OCI-LY7 (cell line): ENCODE measurements around the gene IVNS1ABP. TPM values are rescaled to one million over a fixed set of nuclear protein-coding genes. Genes with fewer than 3 reads are reported as not detected.
"Not testable (repeated sequence)": the region's sequence is repeated elsewhere in the genome, so short reads cannot be mapped to it uniquely, and the experiment has no call there.

Source experiments
- BruUV-seq: library from RNA; stranded (reverse); fragments of 400-500 nt; replicated peaks from 2 replicates; lab custom pipeline; 2021; lab: Mats Ljungman, UMichigan
- CTCF ChIA-PET: fragments of 300-600 bp; sonication (Branson Sonifier 250); formaldehyde crosslinking; loops from one replicate; lab custom pipeline; 2022; ENCODE audit warnings: antibody characterized with exemption; ENCODE audit not compliant: unreplicated experiment; lab: Charles Lee
- POLR2A ChIA-PET: fragments of 300-600 bp; sonication (Branson Sonifier 250); formaldehyde crosslinking; loops from one replicate; lab custom pipeline; 2022; ENCODE audit warnings: antibody characterized with exemption; lab: Charles Lee
- DNase-seq: peaks from one replicate; pipeline ENCODE4 v3.0.0-alpha.2; 2015; ENCODE audit warnings: low spot score
- H2AFZ ChIP-seq: fragments of 200-600 bp; sonication (generic), shearing (Covaris generic); 2 replicates; pipeline ENCODE4 v1.6.1; 2014; ENCODE audit warnings: mild to moderate bottlenecking, antibody characterized with exemption, low read length, moderate library complexity
- H3K27ac ChIP-seq: fragments of 200-600 bp; sonication (generic); 2 replicates; pipeline ENCODE4 v1.5.1; 2014; ENCODE audit warnings: mixed run types, low read depth, mild to moderate bottlenecking, moderate library complexity, low read length, inconsistent platforms; ENCODE audit not compliant: poor library complexity, severe bottlenecking
- H3K36me3 ChIP-seq: fragments of 200-600 bp; sonication (generic); 2 replicates; pipeline ENCODE4 v1.6.1; 2014; ENCODE audit warnings: mild to moderate bottlenecking, antibody characterized with exemption, low read length, moderate library complexity, mixed read lengths; ENCODE audit not compliant: insufficient read depth
- H3K4me1 ChIP-seq: fragments of 200-600 bp; sonication (generic); 2 replicates; pipeline ENCODE4 v1.5.1; 2014; ENCODE audit warnings: mild to moderate bottlenecking, low read length; ENCODE audit not compliant: insufficient read depth, poor library complexity, severe bottlenecking
- H3K4me2 ChIP-seq: fragments of 200-600 bp; sonication (generic); 2 replicates; pipeline ENCODE4 v1.6.1; 2014; ENCODE audit warnings: mild to moderate bottlenecking, low read length
- H3K4me3 ChIP-seq: fragments of 200-600 bp; sonication (generic); 2 replicates; pipeline ENCODE4 v1.5.1; 2014; ENCODE audit warnings: mild to moderate bottlenecking, low read depth, low read length; ENCODE audit not compliant: poor library complexity, severe bottlenecking
- H3K79me2 ChIP-seq: fragments of 200-600 bp; sonication (generic); 2 replicates; pipeline ENCODE4 v1.6.1; 2016; ENCODE audit warnings: low read depth, mild to moderate bottlenecking, low read length, moderate library complexity, mixed read lengths; ENCODE audit not compliant: insufficient read depth
- H3K9me2 ChIP-seq: fragments of 200-600 bp; sonication (generic); 2 replicates; pipeline ENCODE4 v1.6.1; 2016; ENCODE audit warnings: mild to moderate bottlenecking, low read length, mixed read lengths; ENCODE audit not compliant: insufficient read depth
- H3K9me3 ChIP-seq: fragments of 200-600 bp; sonication (generic); 2 replicates; pipeline ENCODE4 v1.6.1; 2014; ENCODE audit warnings: mild to moderate bottlenecking, mixed run types, low read length, mixed read lengths
- H4K20me1 ChIP-seq: fragments of 200-600 bp; sonication (generic); 2 replicates; pipeline ENCODE4 v1.6.1; 2014; ENCODE audit warnings: mild to moderate bottlenecking, antibody characterized with exemption, low read length, moderate library complexity, mixed read lengths; ENCODE audit not compliant: insufficient read depth
- CTCF ChIP-seq: fragments of 200-600 bp; sonication (generic); conservative IDR thresholded peaks from 2 replicates; pipeline ENCODE4 v1.5.1; 2014; ENCODE audit warnings: mild to moderate bottlenecking, antibody characterized with exemption, low read length, moderate library complexity, mixed read lengths
- EZH2phosphoT487 ChIP-seq: fragments of 200-600 bp; sonication (generic); IDR thresholded peaks from 2 replicates; pipeline ENCODE4 v1.6.1; 2018; ENCODE audit warnings: low read depth, borderline replicate concordance, mild to moderate bottlenecking, mixed run types, antibody characterized with exemption, low read length, moderate library complexity, mixed read lengths
- intact Hi-C: fragments of 100-400 bp; cut with micrococcal nuclease; formaldehyde crosslinking; loops from one replicate; pipeline ENCODE4 v1.10.0; 2022; ENCODE audit not compliant: unreplicated experiment
- small RNA-seq: library from RNA; depleted of rRNA; stranded (forward); fragments of <200 nt; gene quantifications from one replicate; pipeline ENCODE3, GENCODE V24; 2014
- total RNA-seq, 2 experiments: library from RNA; depleted of rRNA in 1 of 2; stranded (reverse); fragments of >200 nt in 1 of 2; shearing (Covaris generic) in 1 of 2; gene quantifications; 2 replicates each; pipeline ENCODE4 v1.2.3, GENCODE V29; 2014 to 2022

Gene IVNS1ABP
- total RNA-seq, 2 experiments from 2014 or later, result 54.0 to 74.0 TPM

GRCh38 chr1:185251928-185252327, 65.1 kb downstream of the IVNS1ABP start:
- H3K79me2 ChIP-seq, H2AFZ ChIP-seq, H3K9me2 ChIP-seq, H4K20me1 ChIP-seq, H3K4me1 ChIP-seq, H3K27ac ChIP-seq, H3K4me3 ChIP-seq, CTCF ChIA-PET, BruUV-seq, DNase-seq, intact Hi-C loops, H3K36me3 ChIP-seq, POLR2A ChIA-PET, H3K9me3 ChIP-seq, H3K4me2 ChIP-seq: not testable (repeated sequence)

GRCh38 chr1:185250063-185250462, 67.0 kb downstream of the IVNS1ABP start:
- no peak overlapping the region for H2AFZ ChIP-seq
- H3K4me1 ChIP-seq, result no peaks in the 10 kb centered on the region
- POLR2A ChIA-PET, result interaction anchor here (0.6 to 0.9 kb wide), 3 partner anchors 12 to 167 kb away, joined by 3 read pairs; no protein-coding TSS in a partner anchor
- H4K20me1 ChIP-seq, result no peaks in the 10 kb centered on the region
- DNase-seq, result no peak
- H3K9me3 ChIP-seq, result no peaks in the 10 kb centered on the region
- intact Hi-C loops, result no loop called here
- no TSS peak for BruUV-seq
- H3K27ac ChIP-seq, result no peak overlapping the region
- H3K4me2 ChIP-seq, result no peak overlapping the region
- TF ChIP-seq EZH2phosphoT487 (no peak), CTCF (no peak)
- no peaks in the 10 kb centered on the region for H3K36me3 ChIP-seq
- H3K4me3 ChIP-seq, result no peak overlapping the region
- H3K79me2 ChIP-seq, result no peaks in the 10 kb centered on the region
- CTCF ChIA-PET, result no interaction called here
- H3K9me2 ChIP-seq, result no peaks in the 10 kb centered on the region

- POLR2A ChIA-PET, result interaction anchor here (0.6 to 0.9 kb wide), 3 partner anchors 11 to 166 kb away, joined by 3 read pairs; no protein-coding TSS in a partner anchor
- BruUV-seq, result no TSS peak
- Histone ChIP-seq H3K9me3 (no peaks in the 10 kb centered on the region), H3K9me2 (no peaks in the 10 kb centered on the region), H3K79me2 (no peaks in the 10 kb centered on the region), H3K36me3 (no peaks in the 10 kb centered on the region), H3K27ac (no peak overlapping the region), H2AFZ (no peak overlapping the region), H3K4me3 (no peak overlapping the region), H3K4me1 (no peaks in the 10 kb centered on the region), H4K20me1 (no peaks in the 10 kb centered on the region), H3K4me2 (no peak overlapping the region)
- intact Hi-C loops, result no loop called here
- no peak for DNase-seq
- CTCF ChIA-PET, result no interaction called here
- TF ChIP-seq EZH2phosphoT487 (no peak), CTCF (no peak)
These were observed 67.5 kb downstream of the IVNS1ABP start for GRCh38 chr1:185249563-185249962.

Small RNAs within 50 kb of the gene (small RNA-seq; reads per million reads assigned to genes)
- not detected for gene RF00019

Other genes with a start within 250 kb of the IVNS1ABP start
- 10.8 and 15.0 TPM in 2 replicates for gene TRMT1L, start 160.3 kb downstream of the IVNS1ABP start, total RNA-seq (2014; rRNA removed; shearing (Covaris generic))
- 25.7 and 31.0 TPM in 2 replicates for gene TRMT1L, start 160.3 kb downstream of the IVNS1ABP start, total RNA-seq (2022)
- 2.1 and 2.3 TPM in 2 replicates for gene SWT1, start 160.1 kb downstream of the IVNS1ABP start, total RNA-seq (2014; rRNA removed; shearing (Covaris generic))
- gene SWT1, start 160.1 kb downstream of the IVNS1ABP start, total RNA-seq (2022), result 2.2 and 2.6 TPM in 2 replicates